CD8-positive, alpha-beta memory T cell (primary cell): ENCODE results near the gene SCN4A. TPM values are rescaled to one million over a fixed set of nuclear protein-coding genes. Genes with fewer than 3 reads are reported as not detected.
A peak's percentile ranks its signal among the peaks of the same experiment; 100 is the strongest.

Experiments used
- CTCF ChIA-PET: fragments of 350-600 bp; sonication (Branson Sonifier 250); formaldehyde crosslinking; loops from one replicate; lab custom pipeline; 2021; ENCODE audit warnings: antibody characterized with exemption; lab: Charles Lee
- POLR2A ChIA-PET: fragments of 350-600 bp; sonication (Branson Sonifier 250); formaldehyde crosslinking; loops from one replicate; lab custom pipeline; 2021; ENCODE audit warnings: antibody characterized with exemption; lab: Charles Lee
- DNase-seq, 5 donors: peaks; one replicate each; pipeline versions ENCODE4 v3.0.0 to v3.0.0-alpha.2; 2020 to 2022; ENCODE audit warnings: mixed read lengths in 1 of 5
- H3K27ac ChIP-seq: one replicate; pipeline ENCODE4 v1.7.0; 2013; ENCODE audit warnings: low read depth, mild to moderate bottlenecking, low read length, moderate library complexity
- H3K27me3 ChIP-seq: 2 replicates; pipeline ENCODE4 v1.7.0; 2013; ENCODE audit warnings: low read length, mild to moderate bottlenecking; ENCODE audit not compliant: insufficient read depth, poor library complexity, severe bottlenecking
- H3K36me3 ChIP-seq: 2 replicates; pipeline ENCODE4 v1.7.0; 2013; ENCODE audit warnings: mild to moderate bottlenecking, low read length, moderate library complexity; ENCODE audit not compliant: insufficient read depth
- H3K4me1 ChIP-seq: 2 replicates; pipeline ENCODE4 v1.7.0; 2013; ENCODE audit warnings: mild to moderate bottlenecking, low read length, moderate library complexity; ENCODE audit not compliant: insufficient read depth
- H3K4me3 ChIP-seq: 2 replicates; pipeline ENCODE4 v1.7.0; 2013; ENCODE audit warnings: mild to moderate bottlenecking, low read length
- H3K9me3 ChIP-seq: 2 replicates; pipeline ENCODE4 v1.7.0; 2013; ENCODE audit warnings: mild to moderate bottlenecking, low read length
- H3K27ac Mint-ChIP-seq, 8 donors: one replicate each; pipeline ENCODE4 v1.8.0; 2020 to 2021; ENCODE audit warnings: mixed read lengths in 8 of 8, mild to moderate bottlenecking in 6 of 8, inconsistent platforms in 3 of 8, moderate library complexity in 3 of 8
- H3K27me3 Mint-ChIP-seq, 2 donors: one replicate each; pipeline ENCODE4 v1.8.0; 2020 to 2021; ENCODE audit warnings: mixed read lengths in 2 of 2, mild to moderate bottlenecking in 1 of 2, moderate library complexity in 1 of 2
- H3K36me3 Mint-ChIP-seq, 3 donors: one replicate each; pipeline ENCODE4 v1.8.0; 2020 to 2021; ENCODE audit warnings: mixed read lengths in 3 of 3, inconsistent platforms in 1 of 3, mild to moderate bottlenecking in 1 of 3
- H3K4me1 Mint-ChIP-seq, 3 donors: one replicate each; pipeline ENCODE4 v1.8.0; 2020 to 2021; ENCODE audit warnings: mixed read lengths in 3 of 3, inconsistent platforms in 1 of 3, mild to moderate bottlenecking in 1 of 3
- H3K4me3 Mint-ChIP-seq, 7 donors: one replicate each; pipeline ENCODE4 v1.8.0; 2020 to 2021; ENCODE audit warnings: mixed read lengths in 7 of 7, mild to moderate bottlenecking in 6 of 7, moderate library complexity in 4 of 7, inconsistent platforms in 2 of 7
- H3K9me3 Mint-ChIP-seq, 5 donors: one replicate each; pipeline ENCODE4 v1.8.0; 2020 to 2022; ENCODE audit warnings: mixed read lengths in 5 of 5, mild to moderate bottlenecking in 3 of 5, moderate library complexity in 2 of 5, inconsistent platforms in 1 of 5
- polyA plus RNA-seq: library from polyadenylated mRNA; unstranded; fragments of 300-500 nt; fragmentation: Illumina TruSeq; gene quantifications from one replicate; pipeline ENCODE4 v1.2.3, GENCODE V29; 2021
- total RNA-seq, 2 experiments: library from RNA; stranded (reverse); gene quantifications; one replicate each; pipeline ENCODE4 v1.2.3, GENCODE V29; 2021

SCN4A gene
- total and polyA plus RNA-seq, 3 experiments from 2014 or later: 0.04 TPM; not detected in 1

DNA sequence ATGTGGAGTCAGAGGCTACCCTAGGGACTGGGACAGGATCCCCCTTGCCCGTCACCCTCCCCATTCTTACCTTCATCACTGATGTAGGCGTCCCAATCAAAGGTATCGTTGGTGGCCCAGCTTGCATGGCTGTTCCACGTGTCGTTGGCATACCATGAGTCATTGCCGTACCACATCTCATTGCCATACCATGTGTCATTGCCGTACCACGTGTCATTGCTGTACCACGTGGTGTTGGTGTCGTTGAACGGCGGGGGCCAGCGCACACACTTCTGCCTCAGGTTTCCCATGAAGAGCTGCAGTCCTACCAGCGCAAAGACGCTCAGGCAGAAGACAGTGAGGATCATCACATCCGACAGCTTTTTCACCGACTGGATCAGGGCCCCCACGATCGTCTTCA, 4.8 kb downstream of the SCN4A start:
- peaks cover 18 to 26% (median 24%) of the 10 kb centered on the region in 3 donors for H3K4me1 Mint-ChIP-seq
- H3K9me3 ChIP-seq: no peaks in the 10 kb centered on the region

DNA sequence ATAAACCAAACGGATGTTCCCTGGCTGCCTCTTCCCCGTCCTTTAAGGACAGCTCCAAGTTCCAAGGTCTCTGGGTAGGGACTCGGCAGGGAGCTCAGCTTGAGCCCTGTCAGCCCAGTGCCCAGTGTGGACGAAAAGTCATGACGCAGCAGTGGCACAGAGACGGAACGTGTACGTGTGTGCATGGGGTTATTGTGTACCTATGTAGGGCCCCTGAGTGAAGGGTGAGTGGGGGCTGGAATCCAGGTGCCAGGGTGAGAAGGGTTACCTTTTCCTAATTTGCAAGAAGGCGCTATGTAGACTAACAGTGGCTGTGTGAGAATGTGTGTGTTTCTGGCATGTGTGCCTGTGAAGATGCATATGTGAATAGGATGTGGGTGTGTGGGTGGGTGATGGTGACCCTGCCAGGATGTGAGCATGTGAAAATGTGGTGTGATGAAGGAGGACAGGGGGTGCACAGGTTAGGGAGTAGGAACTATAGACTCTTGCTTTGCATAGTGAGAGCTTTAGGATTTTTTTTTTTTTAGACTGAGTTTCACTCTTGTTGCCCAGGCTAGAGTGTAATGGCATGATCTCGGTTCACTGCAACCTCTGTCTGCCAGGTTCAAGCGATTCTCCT, 6.0 kb downstream of the SCN4A start:
- Mint-ChIP-seq H3K4me3 (peak overlapping the region in 5 of 7 donors; percentile 1 to 73 (median 11)), H3K9me3 (no peaks in the 10 kb centered on the region), H3K27me3 (peaks cover 0 to 3% of the 10 kb centered on the region in 2 donors), H3K36me3 (no peaks in the 10 kb centered on the region), H3K4me1 (peaks cover 20 to 27% (median 26%) of the 10 kb centered on the region in 3 donors), H3K27ac (peak overlapping the region in 5 of 8 donors; percentile 0 to 17 (median 6))
- Histone ChIP-seq H3K27ac (no peak overlapping the region), H3K4me1 (peaks cover 14% of the 10 kb centered on the region), H3K4me3 (no peak overlapping the region), H3K27me3 (no peaks in the 10 kb centered on the region), H3K36me3 (no peaks in the 10 kb centered on the region), H3K9me3 (no peaks in the 10 kb centered on the region)
- POLR2A ChIA-PET: interaction anchor here (0.6 kb wide), 2 partner anchors 47 to 59 kb away, joined by 3 to 7 read pairs; no protein-coding TSS in a partner anchor
- peak in 3 of 5 donors; percentile 26 to 73 (median 67) for DNase-seq
- CTCF ChIA-PET: interaction anchor here (0.7 to 3.7 kb wide), 11 partner anchors 9 to 62 kb away, joined by 3 to 13 read pairs (median 4); no protein-coding TSS in a partner anchor

More for the DNA sequence above, 4.8 kb downstream of the SCN4A start:
- no peak overlapping the region for H3K27ac Mint-ChIP-seq
- Histone ChIP-seq H3K36me3 (no peaks in the 10 kb centered on the region), H3K4me1 (peaks cover 14% of the 10 kb centered on the region), H3K4me3 (no peak overlapping the region), H3K27me3 (no peaks in the 10 kb centered on the region), H3K27ac (no peak overlapping the region)
- CTCF ChIA-PET: interaction anchor here (1.0 to 3.7 kb wide), 6 partner anchors 8 to 58 kb away, joined by 3 to 13 read pairs (median 4); no protein-coding TSS in a partner anchor
- no peak for DNase-seq
- peaks cover 0 to 1% of the 10 kb centered on the region in 2 donors for H3K27me3 Mint-ChIP-seq
- H3K36me3 Mint-ChIP-seq: no peaks in the 10 kb centered on the region
- POLR2A ChIA-PET: no interaction called here
- H3K4me3 Mint-ChIP-seq: peak overlapping the region in 1 of 7 donors; percentile 40
- H3K9me3 Mint-ChIP-seq: no peaks in the 10 kb centered on the region

DNA sequence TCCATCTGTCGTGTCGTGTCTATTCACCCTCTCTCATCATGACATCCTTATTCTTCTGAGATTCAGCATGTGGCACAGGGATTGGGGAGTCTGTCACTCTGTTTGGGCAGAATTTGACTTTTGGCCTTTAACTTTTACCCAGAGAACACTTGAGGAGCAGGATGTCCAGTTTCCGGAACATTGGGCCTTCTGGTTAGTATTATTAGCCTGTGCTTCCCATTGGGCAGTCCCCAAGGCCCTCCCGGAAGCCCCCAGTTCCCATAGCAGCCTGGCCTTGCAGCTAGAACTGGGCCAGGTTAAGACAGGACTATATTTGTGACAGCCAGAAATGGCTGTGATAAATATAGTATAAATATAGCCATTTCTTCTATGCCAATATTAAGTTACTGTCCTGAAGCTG, 9.6 kb downstream of the SCN4A start:
- Mint-ChIP-seq H3K9me3 (no peaks in the 10 kb centered on the region), H3K27ac (peak overlapping the region in 2 of 8 donors; percentile 2 to 56), H3K4me3 (no peak overlapping the region), H3K4me1 (peaks cover 13 to 25% (median 19%) of the 10 kb centered on the region in 3 donors), H3K36me3 (no peaks in the 10 kb centered on the region), H3K27me3 (peaks cover 0 to 1% of the 10 kb centered on the region in 2 donors)
- H3K4me1 ChIP-seq: peaks cover 14% of the 10 kb centered on the region
- ChIA-PET CTCF (no interaction called here), POLR2A (no interaction called here)
- no peak overlapping the region for H3K27ac ChIP-seq
- no peaks in the 10 kb centered on the region for H3K9me3 ChIP-seq
- no peaks in the 10 kb centered on the region for H3K27me3 ChIP-seq
- DNase-seq: no peak
- H3K36me3 ChIP-seq: no peaks in the 10 kb centered on the region
- H3K4me3 ChIP-seq: no peak overlapping the region

DNA sequence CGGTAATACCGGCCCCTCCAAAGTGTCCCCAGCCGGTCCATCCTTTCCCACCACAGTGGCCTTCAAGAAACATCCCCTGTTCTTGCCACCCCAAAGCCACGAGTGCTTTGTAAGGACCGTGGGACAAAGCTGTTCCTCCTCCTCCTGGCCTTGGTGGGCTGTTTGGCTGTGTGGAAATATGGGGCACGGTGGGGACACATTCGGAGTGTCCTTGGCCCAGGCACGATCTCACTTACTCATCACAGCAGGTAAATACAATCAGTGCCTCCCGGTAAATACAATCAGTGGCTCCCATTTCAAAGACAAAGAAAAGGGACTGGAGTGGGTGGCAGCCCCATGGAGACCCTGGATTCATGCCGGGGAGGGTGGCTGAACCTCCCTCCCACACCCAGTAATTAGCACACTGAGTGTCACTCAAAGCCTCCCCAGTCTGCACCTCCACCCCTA, 10.4 kb downstream of the SCN4A start:
- DNase-seq: no peak
- Histone ChIP-seq H3K36me3 (no peaks in the 10 kb centered on the region), H3K27me3 (no peaks in the 10 kb centered on the region), H3K4me1 (peaks cover 12% of the 10 kb centered on the region), H3K27ac (no peak overlapping the region), H3K9me3 (no peaks in the 10 kb centered on the region), H3K4me3 (no peak overlapping the region)
- H3K27me3 Mint-ChIP-seq: peaks cover 0 to 1% of the 10 kb centered on the region in 2 donors
- H3K4me1 Mint-ChIP-seq: peaks cover 11 to 23% (median 18%) of the 10 kb centered on the region in 3 donors
- H3K4me3 Mint-ChIP-seq: no peak overlapping the region
- CTCF ChIA-PET: interaction anchor here (1.0 to 1.4 kb wide), 3 partner anchors 16 to 56 kb away, joined by 3 to 6 read pairs (median 4); no protein-coding TSS in a partner anchor
- H3K9me3 Mint-ChIP-seq: no peaks in the 10 kb centered on the region
- peak overlapping the region in 2 of 8 donors; percentile 54 to 68 for H3K27ac Mint-ChIP-seq
- POLR2A ChIA-PET: no interaction called here
- H3K36me3 Mint-ChIP-seq: no peaks in the 10 kb centered on the region

DNA sequence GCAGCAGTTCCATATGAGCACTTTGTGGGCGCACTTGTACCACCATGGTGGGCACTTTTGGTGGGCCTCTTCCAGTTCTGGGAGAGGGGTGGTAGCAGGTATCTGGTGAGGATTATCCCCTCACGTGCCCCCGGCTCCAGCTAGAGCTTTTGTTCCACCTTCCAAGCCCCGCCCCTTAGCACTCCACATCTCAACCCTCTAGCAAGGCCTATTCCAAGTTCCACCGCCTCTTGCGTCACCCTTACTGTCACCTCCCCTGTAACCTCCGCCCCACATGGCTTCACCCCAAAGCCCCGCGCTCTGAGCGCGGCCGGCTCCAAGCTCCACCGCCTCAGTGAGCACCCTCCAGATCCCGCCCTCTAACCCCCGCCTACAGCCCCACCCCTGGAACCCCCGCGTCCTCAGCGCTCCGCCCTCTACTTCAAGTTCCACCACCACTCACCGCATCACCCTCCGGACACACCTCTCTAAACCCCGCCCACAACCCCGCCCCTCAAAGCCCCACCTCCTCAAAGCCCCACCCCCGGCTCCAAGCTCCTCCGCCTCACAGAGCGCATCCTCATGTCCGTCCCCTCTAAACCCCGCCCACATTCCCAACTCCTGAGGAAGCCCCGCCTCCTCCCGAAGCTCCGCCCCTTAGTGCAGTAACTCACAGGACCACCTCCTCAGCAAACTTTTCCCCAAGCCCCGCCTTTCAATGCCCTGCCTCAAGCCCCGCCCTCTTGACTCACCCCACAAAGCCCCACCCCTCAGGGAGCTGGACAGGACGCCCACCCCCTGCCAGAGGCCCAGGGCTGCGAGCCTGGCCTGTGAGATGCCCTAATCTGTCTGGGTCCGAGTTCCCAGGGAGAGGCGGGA, 11.1 kb downstream of the SCN4A start:
- Histone ChIP-seq H3K4me3 (no peak overlapping the region), H3K4me1 (peaks cover 5% of the 10 kb centered on the region), H3K36me3 (no peaks in the 10 kb centered on the region), H3K27me3 (no peaks in the 10 kb centered on the region), H3K9me3 (no peaks in the 10 kb centered on the region), H3K27ac (no peak overlapping the region)
- Mint-ChIP-seq H3K27me3 (peaks cover 0 to 1% of the 10 kb centered on the region in 2 donors), H3K4me1 (peaks cover 4 to 16% (median 11%) of the 10 kb centered on the region in 3 donors), H3K27ac (peak overlapping the region in 1 of 8 donors; percentile 6), H3K36me3 (no peaks in the 10 kb centered on the region), H3K4me3 (peak overlapping the region in 2 of 7 donors; percentile 28 to 68), H3K9me3 (no peaks in the 10 kb centered on the region)
- ChIA-PET POLR2A (no interaction called here), CTCF (interaction anchor here (1.0 to 2.1 kb wide), 4 partner anchors 15 to 64 kb away, joined by 3 to 6 read pairs (median 4); no protein-coding TSS in a partner anchor)
- DNase-seq: peak in 2 of 5 donors; percentile 11 to 29

DNA sequence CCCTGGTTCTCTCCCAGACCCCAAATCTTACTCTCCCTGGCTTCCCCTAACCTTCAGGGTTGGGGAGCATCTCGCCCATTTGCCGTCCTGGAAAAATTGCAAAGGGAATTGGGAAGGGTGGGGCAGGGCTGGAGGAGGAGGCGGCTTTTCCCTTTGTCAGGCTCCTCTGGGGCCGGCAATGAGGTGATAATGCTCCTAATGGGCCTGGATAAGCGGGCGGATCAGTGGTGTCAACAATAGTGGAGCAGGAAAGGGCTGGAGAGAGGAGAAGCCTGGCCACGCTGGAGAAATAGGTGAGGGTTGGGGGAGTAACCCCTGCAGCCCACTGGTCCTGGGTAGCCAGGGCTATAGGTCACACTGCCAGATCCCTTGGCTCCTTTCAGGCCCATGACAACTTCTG, 12.3 kb downstream of the SCN4A start:
- DNase-seq: no peak
- POLR2A ChIA-PET: no interaction called here
- H3K36me3 Mint-ChIP-seq: no peaks in the 10 kb centered on the region
- H3K9me3 Mint-ChIP-seq: no peaks in the 10 kb centered on the region
- no peaks in the 10 kb centered on the region for H3K4me1 ChIP-seq
- no peak overlapping the region for H3K4me3 Mint-ChIP-seq
- no peaks in the 10 kb centered on the region for H3K36me3 ChIP-seq
- no peak overlapping the region for H3K4me3 ChIP-seq
- H3K27me3 Mint-ChIP-seq: peaks cover 0 to 1% of the 10 kb centered on the region in 2 donors
- no peaks in the 10 kb centered on the region for H3K9me3 ChIP-seq
- H3K27ac ChIP-seq: no peak overlapping the region
- H3K27me3 ChIP-seq: no peaks in the 10 kb centered on the region
- CTCF ChIA-PET: interaction anchor here (2.1 kb wide), 1 partner anchor 65 kb away, joined by 5 read pairs; no protein-coding TSS in a partner anchor
- peaks cover 0 to 11% (median 8%) of the 10 kb centered on the region in 3 donors for H3K4me1 Mint-ChIP-seq
- no peak overlapping the region for H3K27ac Mint-ChIP-seq

DNA sequence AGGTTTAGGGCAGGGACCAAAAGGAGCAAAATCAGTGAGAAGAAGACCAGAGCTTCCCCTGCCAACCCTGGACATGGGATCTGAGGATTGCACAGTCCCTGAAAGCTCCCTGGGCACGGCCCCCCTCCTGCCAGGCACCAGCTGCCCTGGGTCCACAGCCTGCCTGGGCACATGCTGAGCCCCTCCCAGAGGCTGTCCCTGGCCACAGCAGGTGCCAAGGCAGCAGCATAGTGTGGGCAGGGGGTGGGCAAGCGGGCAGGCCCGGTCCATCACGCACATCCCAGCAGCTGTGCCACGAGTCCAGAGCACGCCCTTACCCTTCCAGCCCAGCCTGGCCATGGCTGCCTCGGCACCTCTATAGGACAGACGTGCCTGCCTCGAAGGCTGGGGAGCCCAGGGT, 12.7 kb downstream of the SCN4A start:
- Histone ChIP-seq H3K36me3 (no peaks in the 10 kb centered on the region), H3K4me3 (no peak overlapping the region), H3K4me1 (no peaks in the 10 kb centered on the region), H3K27me3 (no peaks in the 10 kb centered on the region), H3K27ac (no peak overlapping the region), H3K9me3 (no peaks in the 10 kb centered on the region)
- Mint-ChIP-seq H3K9me3 (no peaks in the 10 kb centered on the region), H3K27me3 (peaks cover 0 to 1% of the 10 kb centered on the region in 2 donors), H3K27ac (no peak overlapping the region), H3K36me3 (no peaks in the 10 kb centered on the region), H3K4me3 (no peak overlapping the region), H3K4me1 (peaks cover under 1 to 15% (median 8%) of the 10 kb centered on the region in 3 donors)
- CTCF ChIA-PET: interaction anchor here (2.1 kb wide), 1 partner anchor 66 kb away, joined by 5 read pairs; no protein-coding TSS in a partner anchor
- POLR2A ChIA-PET: no interaction called here
- DNase-seq: no peak
